HG02571 (cell line): ENCODE data around the gene MLXIPL.
"Not testable (repeated sequence)": the region's sequence is repeated elsewhere in the genome, so short reads cannot be mapped to it uniquely, and the experiment has no call there.

Experiments
- ATAC-seq: cut with Tn5 transposase; IDR thresholded peaks from one replicate; pipeline ENCODE4 v1.9.1; 2021; ENCODE audit warnings: mild to moderate bottlenecking, moderate library complexity; ENCODE audit not compliant: unreplicated experiment

MLXIPL gene

GRCh38 chr7:73646785-73647724 is 22.7 kb upstream of the MLXIPL start:
- ATAC-seq, result no peak

- ATAC-seq, result no peak
These were observed 21.4 kb upstream of the MLXIPL start for GRCh38 chr7:73645643-73646174.

- ATAC-seq, result no peak
These were observed 20.5 kb upstream of the MLXIPL start for GRCh38 chr7:73644688-73645286.

- ATAC-seq, result no peak
These were observed 18.5 kb upstream of the MLXIPL start for GRCh38 chr7:73642834-73643233.

- no peak for ATAC-seq
These were observed 14.6 kb upstream of the MLXIPL start for GRCh38 chr7:73638911-73639310.

- no peak for ATAC-seq
These were observed 11.3 kb upstream of the MLXIPL start for GRCh38 chr7:73635428-73636200.

- no peak for ATAC-seq
These were observed 9.5 kb upstream of the MLXIPL start for GRCh38 chr7:73633844-73634243.

GRCh38 chr7:73633323-73633722 is 9.0 kb upstream of the MLXIPL start:
- no peak for ATAC-seq

GRCh38 chr7:73631558-73631957 is 7.2 kb upstream of the MLXIPL start:
- ATAC-seq, result no peak

GRCh38 chr7:73628504-73628903 is 4.2 kb upstream of the MLXIPL start:
- ATAC-seq, result no peak

- no peak for ATAC-seq
These were observed 2.5 kb upstream of the MLXIPL start for GRCh38 chr7:73626814-73627213.

- no peak for ATAC-seq
These were observed 954 bp upstream of the MLXIPL start for GRCh38 chr7:73625276-73625675.

GRCh38 chr7:73624669-73625001 is 313 bp upstream of the MLXIPL start:
- no peak for ATAC-seq

GRCh38 chr7:73622909-73623797 is 1.2 kb downstream of the MLXIPL start:
- no peak for ATAC-seq

GRCh38 chr7:73622527-73622908 is 1.8 kb downstream of the MLXIPL start:
- no peak for ATAC-seq

- ATAC-seq, result no peak
These were observed 2.9 kb downstream of the MLXIPL start for GRCh38 chr7:73621168-73622063.

GRCh38 chr7:73619394-73619793 is 4.9 kb downstream of the MLXIPL start:
- not testable (repeated sequence) for ATAC-seq

- no peak for ATAC-seq
These were observed 5.8 kb downstream of the MLXIPL start for GRCh38 chr7:73618538-73618937.

GRCh38 chr7:73617520-73617919 is 6.8 kb downstream of the MLXIPL start:
- not testable (repeated sequence) for ATAC-seq
